Sigmoid colon (tissue), 7 donors: ENCODE data around the gene RFT1. TPM values are rescaled to one million over a fixed set of nuclear protein-coding genes. Genes with fewer than 3 reads are reported as not detected.

Experiments used
- DNase-seq: peaks from one replicate; pipeline ENCODE4 v3.0.0-alpha.2; 2019
- H3K27ac ChIP-seq, 4 donors: fragments of 200-600 bp; sonication (generic); one replicate each; pipeline ENCODE4 v1.5.1; 2016 to 2019; ENCODE audit warnings: mild to moderate bottlenecking in 1 of 4
- H3K27me3 ChIP-seq, 3 donors: fragments of 200-600 bp; sonication (generic); one replicate each; pipeline ENCODE4 v1.5.1; 2019; ENCODE audit warnings: mild to moderate bottlenecking in 1 of 3
- H3K36me3 ChIP-seq, 4 donors: fragments of 200-600 bp; sonication (generic); one replicate each; pipeline ENCODE4 v1.5.1; 2016 to 2019
- H3K4me1 ChIP-seq, 4 donors: fragments of 200-600 bp; sonication (generic); one replicate each; pipeline ENCODE4 v1.5.1; 2017 to 2019
- H3K4me3 ChIP-seq, 4 donors: fragments of 200-600 bp; sonication (generic); one replicate each; pipeline ENCODE4 v1.5.1; 2017 to 2019; ENCODE audit warnings: mild to moderate bottlenecking in 2 of 4, moderate library complexity in 1 of 4
- H3K9me3 ChIP-seq, 4 donors: fragments of 200-600 bp in 3 of 4; sonication (generic) in 3 of 4; one replicate each; pipeline versions ENCODE4 v1.5.1 to v1.6.1; 2013 to 2019
- CTCF ChIP-seq, 4 experiments: fragments of 450-650 bp in 3 of 4; fragments of 200-600 bp in 1 of 4; IDR thresholded peaks; one replicate each; pipeline ENCODE4 v1.5.1; 2016 to 2019; ENCODE audit warnings: antibody characterized with exemption in 4 of 4, mild to moderate bottlenecking in 3 of 4, moderate library complexity in 2 of 4
- EP300 ChIP-seq, 4 donors: sonication (generic); formaldehyde crosslinking; IDR thresholded peaks; one replicate each; pipeline ENCODE4 v1.6.1; 2017; ENCODE audit warnings: antibody characterized with exemption in 4 of 4
- POLR2A ChIP-seq, 2 donors: fragments of 450-650 bp; IDR thresholded peaks; one replicate each; pipeline ENCODE4 v1.6.1; 2016; ENCODE audit warnings: antibody characterized with exemption in 2 of 2, mild to moderate bottlenecking in 2 of 2, moderate library complexity in 2 of 2
- POLR2AphosphoS5 ChIP-seq, 4 donors: sonication (generic); formaldehyde crosslinking; IDR thresholded peaks; one replicate each; pipeline ENCODE4 v1.6.1; 2017; ENCODE audit warnings: antibody characterized with exemption in 4 of 4
- WGBS, 2 donors: extraction: QIAGEN DNeasy Blood & Tissue Kit; methylation state at CpG; one replicate each; pipeline ENCODE4 v1.1.7; 2013; 5-methylcytosine and 5-hydroxymethylcytosine counted together
- intact Hi-C: fragments of 100-400 bp; cut with DNase I; formaldehyde crosslinking; loops from one replicate; pipeline ENCODE4 v1.15.1; 2023
- polyA plus RNA-seq, 3 donors: library from polyadenylated mRNA; stranded (reverse); fragments of 200-250 nt; gene quantifications; one replicate each; pipeline ENCODE4 v1.2.3, GENCODE V29; 2013
- total RNA-seq, 4 donors: library from RNA; depleted of rRNA; stranded (reverse); fragments of >200 nt; gene quantifications; one replicate each; pipeline ENCODE4 v1.1.0, GENCODE V29; 2016
- donor health status: healthy with polysubstance abuse.
- donor health status: Bipolar disorder and iron deficiency.
- donor health status: healthy.

The RFT1 gene
- total and polyA plus RNA-seq, 7 donors: 3.0 to 13.2 (median 6.3) TPM

- H3K36me3 ChIP-seq: no peaks in the 10 kb centered on the region
- peaks cover 0 to 4% (median 0%) of the 10 kb centered on the region in 4 donors for H3K4me1 ChIP-seq
- no peak overlapping the region for H3K4me3 ChIP-seq
- intact Hi-C loops: no loop called here
- no peaks in the 10 kb centered on the region for H3K9me3 ChIP-seq
- H3K27me3 ChIP-seq: no peaks in the 10 kb centered on the region
- no peak overlapping the region for H3K27ac ChIP-seq
- no peak for DNase-seq
- 47 to 78% methylated on average over 3 of the region's 3 CpGs for WGBS, 2 donors
- TF ChIP-seq POLR2AphosphoS5 (IDR thresholded peaks at IDR 0.05): no peak
Observed at GRCh38 chr3:53142986-53143385, 12.8 kb upstream of the RFT1 start.

- Histone ChIP-seq H3K27me3 (no peaks in the 10 kb centered on the region), H3K4me3 (no peak overlapping the region), H3K4me1 (peaks cover 0 to 4% (median 0%) of the 10 kb centered on the region in 4 donors), H3K9me3 (no peaks in the 10 kb centered on the region), H3K27ac (no peak overlapping the region), H3K36me3 (no peaks in the 10 kb centered on the region)
- TF ChIP-seq POLR2AphosphoS5 (IDR thresholded peaks at IDR 0.05) (no peak), CTCF (IDR thresholded peaks at IDR 0.05) (no peak), POLR2A (IDR thresholded peaks at IDR 0.05) (no peak), EP300 (IDR thresholded peaks at IDR 0.05) (no peak)
- no peak for DNase-seq
- intact Hi-C loops: no loop called here
- WGBS, 2 donors: 78 to 80% methylated on average over 6 of the region's 6 CpGs
Observed at GRCh38 chr3:53140847-53141845, 10.9 kb upstream of the RFT1 start.

- no peak for DNase-seq
- H3K4me3 ChIP-seq: no peak overlapping the region
- 71 to 78% methylated on average over 6 of the region's 6 CpGs for WGBS, 2 donors
- TF ChIP-seq CTCF (IDR thresholded peaks at IDR 0.05): no peak
- TF ChIP-seq POLR2AphosphoS5 (IDR thresholded peaks at IDR 0.05): no peak
- TF ChIP-seq POLR2A (IDR thresholded peaks at IDR 0.05): no peak
- TF ChIP-seq EP300 (IDR thresholded peaks at IDR 0.05): no peak
- no peaks in the 10 kb centered on the region for H3K36me3 ChIP-seq
- H3K27me3 ChIP-seq: no peaks in the 10 kb centered on the region
- H3K9me3 ChIP-seq: no peaks in the 10 kb centered on the region
- H3K4me1 ChIP-seq: peaks cover 0 to 4% (median 0%) of the 10 kb centered on the region in 4 donors
- no peak overlapping the region for H3K27ac ChIP-seq
- intact Hi-C loops: no loop called here
Observed at GRCh38 chr3:53139906-53140846, 9.9 kb upstream of the RFT1 start.

GRCh38 chr3:53137835-53138446, 7.7 kb upstream of the RFT1 start:
- 88 to 94% methylated on average over 4 of the region's 4 CpGs for WGBS, 2 donors
- H3K27ac ChIP-seq: no peak overlapping the region
- peaks cover 0 to 4% (median 0%) of the 10 kb centered on the region in 4 donors for H3K4me1 ChIP-seq
- no peak overlapping the region for H3K4me3 ChIP-seq
- no peak for DNase-seq
- H3K27me3 ChIP-seq: no peaks in the 10 kb centered on the region
- no peaks in the 10 kb centered on the region for H3K36me3 ChIP-seq
- TF ChIP-seq POLR2AphosphoS5 (IDR thresholded peaks at IDR 0.05) (no peak), CTCF (IDR thresholded peaks at IDR 0.05) (no peak), EP300 (IDR thresholded peaks at IDR 0.05) (no peak), POLR2A (IDR thresholded peaks at IDR 0.05) (no peak)
- H3K9me3 ChIP-seq: no peaks in the 10 kb centered on the region
- intact Hi-C loops: no loop called here
